GM19467 (cell line): Measurements from ENCODE around the gene ZMYND10.

Experiments
- ATAC-seq: cut with Tn5 transposase; IDR thresholded peaks from one replicate; pipeline ENCODE4 v1.9.1; 2021; ENCODE audit warnings: mild to moderate bottlenecking, moderate library complexity; ENCODE audit not compliant: unreplicated experiment

The ZMYND10 gene

GRCh38 chr3:50327129-50327528 is 18.4 kb downstream of the ZMYND10 start:
- no peak for ATAC-seq

GRCh38 chr3:50326182-50326541 is 19.4 kb downstream of the ZMYND10 start:
- no peak for ATAC-seq

- ATAC-seq = no peak
Observed at GRCh38 chr3:50325497-50326181, 19.9 kb downstream of the ZMYND10 start.

GRCh38 chr3:50325113-50325480 is 20.4 kb downstream of the ZMYND10 start:
- no peak for ATAC-seq

- no peak for ATAC-seq
Observed at GRCh38 chr3:50324351-50325112, 21.0 kb downstream of the ZMYND10 start.

- no peak for ATAC-seq
Observed at GRCh38 chr3:50323614-50324199, 21.8 kb downstream of the ZMYND10 start.

- no peak for ATAC-seq
Observed at GRCh38 chr3:50323092-50323600, 22.4 kb downstream of the ZMYND10 start.

GRCh38 chr3:50322386-50323091 is 23.0 kb downstream of the ZMYND10 start, which contains the start of gene HYAL2:
TSS of gene HYAL2 (minus strand) at chr3:50322745. CDS start at chr3:50320489, 2,256 bp downstream.
- ATAC-seq = no peak

GRCh38 chr3:50322115-50322385 is 23.5 kb downstream of the ZMYND10 start:
- ATAC-seq = no peak

- ATAC-seq = peak; percentile 70
Observed at GRCh38 chr3:50321336-50322114, 24.0 kb downstream of the ZMYND10 start.

- peak; percentile 33 for ATAC-seq
Observed at GRCh38 chr3:50320853-50321335, 24.6 kb downstream of the ZMYND10 start.

GRCh38 chr3:50319894-50320625 is 25.5 kb downstream of the ZMYND10 start:
- no peak for ATAC-seq

- no peak for ATAC-seq
Observed at GRCh38 chr3:50319181-50319893, 26.2 kb downstream of the ZMYND10 start.

- ATAC-seq = no peak
Observed at GRCh38 chr3:50318615-50319014, 26.9 kb downstream of the ZMYND10 start.

- no peak for ATAC-seq
Observed at GRCh38 chr3:50318163-50318562, 27.4 kb downstream of the ZMYND10 start.

- ATAC-seq = no peak
Observed at GRCh38 chr3:50317300-50317699, 28.2 kb downstream of the ZMYND10 start.

GRCh38 chr3:50316657-50317242 is 28.8 kb downstream of the ZMYND10 start:
- no peak for ATAC-seq

GRCh38 chr3:50314816-50315215 is 30.7 kb downstream of the ZMYND10 start:
- ATAC-seq = no peak

- no peak for ATAC-seq
Observed at GRCh38 chr3:50314342-50314741, 31.2 kb downstream of the ZMYND10 start.
